CD4-positive, alpha-beta T cell treated with Interleukin-15 for 4 hours (primary cell): ENCODE measurements around the gene TXNL4A.

Source experiments
- DNase-seq: peaks from one replicate; pipeline ENCODE4 v3.0.0-alpha.2; 2020; ENCODE audit warnings: low spot score

The TXNL4A gene

GRCh38 chr18:79963658-79964329 is 24.6 kb downstream of the TXNL4A start:
- DNase-seq = no peak

- DNase-seq = peak; percentile 65
Observed at GRCh38 chr18:79962835-79963657, 25.3 kb downstream of the TXNL4A start.

- no peak for DNase-seq
Observed at GRCh38 chr18:79962311-79962710, 26.1 kb downstream of the TXNL4A start.

GRCh38 chr18:79961527-79962291 is 26.7 kb downstream of the TXNL4A start:
- DNase-seq = no peak

GRCh38 chr18:79960921-79961526 is 27.3 kb downstream of the TXNL4A start:
- no peak for DNase-seq

GRCh38 chr18:79960161-79960801 is 28.1 kb downstream of the TXNL4A start:
- DNase-seq = peak; percentile 37

GRCh38 chr18:79958981-79959380 is 29.4 kb downstream of the TXNL4A start:
- no peak for DNase-seq

GRCh38 chr18:79956276-79956675 is 32.1 kb downstream of the TXNL4A start:
- DNase-seq = no peak

GRCh38 chr18:79955302-79956075 is 32.9 kb downstream of the TXNL4A start:
- no peak for DNase-seq

GRCh38 chr18:79954791-79955190 is 33.6 kb downstream of the TXNL4A start:
- no peak for DNase-seq

- DNase-seq = no peak
Observed at GRCh38 chr18:79953971-79954651, 34.3 kb downstream of the TXNL4A start.

- DNase-seq = no peak
Observed at GRCh38 chr18:79952996-79953559, 35.3 kb downstream of the TXNL4A start.

- DNase-seq = no peak
Observed at GRCh38 chr18:79952456-79952995, 35.8 kb downstream of the TXNL4A start.

GRCh38 chr18:79951545-79952455 is 36.6 kb downstream of the TXNL4A start, which contains the start of gene SLC66A2:
SLC66A2 (minus strand) TSS chr18:79951653; CDS start chr18:79950926, 727 bp downstream.
- DNase-seq = peak; percentile 94

GRCh38 chr18:79950515-79951341 is 37.6 kb downstream of the TXNL4A start:
- no peak for DNase-seq

GRCh38 chr18:79949697-79950487 is 38.5 kb downstream of the TXNL4A start:
- no peak for DNase-seq
